Ammon's horn (tissue), 1 donor: Measurements from ENCODE around the gene ZMAT1.
"Not testable (repeated sequence)": the region's sequence is repeated elsewhere in the genome, so short reads cannot be mapped to it uniquely, and the experiment has no call there.

Source experiments
- DNase-seq: peaks from one replicate; pipeline ENCODE4 v3.0.0-alpha.2; 2016; ENCODE audit warnings: low spot score

Gene ZMAT1

DNA sequence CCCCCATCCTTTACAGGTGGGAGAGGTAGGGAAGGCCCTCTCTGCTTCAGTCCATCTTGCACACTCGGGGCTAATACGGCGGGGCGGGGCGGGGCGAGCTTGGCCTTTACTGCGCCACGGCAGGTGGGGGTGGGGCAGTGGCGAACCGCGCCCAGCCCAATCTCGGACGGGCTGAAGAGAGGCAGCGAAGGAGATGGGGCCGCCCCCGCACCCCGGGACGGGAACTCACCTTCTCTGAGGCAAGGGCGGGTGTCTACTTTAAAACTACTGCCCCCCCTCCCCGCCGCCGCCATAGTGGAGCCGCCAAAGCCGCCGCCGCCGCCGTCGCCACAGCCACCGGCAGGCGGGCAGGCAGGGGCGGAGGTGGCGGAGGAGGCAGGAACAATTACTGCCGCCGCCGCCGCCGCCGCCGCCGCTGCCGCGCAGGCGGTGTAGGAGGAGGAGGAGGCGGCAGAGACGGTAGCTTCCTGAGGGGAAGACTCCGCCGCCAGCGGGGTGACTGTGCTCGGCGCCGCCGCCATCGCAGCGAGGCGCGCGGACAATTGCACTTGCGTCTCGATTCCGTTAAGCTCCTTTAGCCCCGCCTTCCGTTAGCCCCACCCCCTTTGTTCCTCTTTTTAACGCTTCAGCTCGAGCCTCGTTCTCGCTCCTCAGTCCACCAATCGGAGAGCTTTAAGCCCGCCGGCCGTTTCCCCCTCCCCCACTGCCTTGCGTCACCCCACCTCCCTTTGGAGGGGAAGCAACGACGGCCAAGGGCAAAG lies at the start of gene ZMAT1:
ZMAT1 (minus strand) TSS at position 540 of the 761 bp plus-strand sequence; CDS start at position 521, 19 bp downstream.
- peak; percentile 94 for DNase-seq

DNA sequence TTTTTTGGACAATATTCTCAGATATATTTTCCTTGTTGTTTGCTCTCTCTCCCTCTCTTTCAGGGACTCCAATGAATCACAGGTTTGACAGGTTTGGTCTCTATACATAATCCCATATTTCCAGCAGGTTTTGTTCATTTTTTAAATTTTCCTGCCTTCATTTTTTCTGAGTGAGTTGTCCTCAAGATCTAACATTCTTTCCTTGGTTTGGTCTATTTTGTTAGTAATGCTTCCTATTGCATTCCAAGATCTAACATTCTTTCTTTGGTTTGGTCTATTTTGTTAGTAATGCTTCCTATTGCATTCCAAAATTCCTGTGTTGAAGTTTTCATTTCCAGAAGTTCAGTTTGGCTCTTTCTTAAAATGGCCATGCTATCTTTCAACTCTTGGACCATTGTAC lies 45.3 kb upstream of the ZMAT1 start:
- no peak for DNase-seq

DNA sequence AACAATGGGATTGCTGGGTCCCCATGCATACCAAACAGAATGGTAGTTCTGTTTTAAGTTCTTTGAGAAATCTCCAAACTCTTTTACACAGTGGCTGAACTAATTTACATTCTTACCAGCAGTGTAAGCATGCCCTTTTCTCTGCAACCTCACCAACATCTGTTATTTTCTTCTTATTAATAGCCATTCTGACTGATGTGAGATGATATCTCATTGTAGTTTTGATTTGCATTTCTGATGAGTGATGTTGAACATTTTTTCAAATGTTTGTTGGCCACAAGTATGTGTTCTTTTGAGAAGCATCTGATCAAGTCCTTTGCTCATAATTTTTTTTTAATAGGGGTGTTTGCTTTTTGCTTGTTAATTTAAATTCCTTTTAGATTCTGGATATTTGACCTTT lies 41.2 kb upstream of the ZMAT1 start:
- no peak for DNase-seq

DNA sequence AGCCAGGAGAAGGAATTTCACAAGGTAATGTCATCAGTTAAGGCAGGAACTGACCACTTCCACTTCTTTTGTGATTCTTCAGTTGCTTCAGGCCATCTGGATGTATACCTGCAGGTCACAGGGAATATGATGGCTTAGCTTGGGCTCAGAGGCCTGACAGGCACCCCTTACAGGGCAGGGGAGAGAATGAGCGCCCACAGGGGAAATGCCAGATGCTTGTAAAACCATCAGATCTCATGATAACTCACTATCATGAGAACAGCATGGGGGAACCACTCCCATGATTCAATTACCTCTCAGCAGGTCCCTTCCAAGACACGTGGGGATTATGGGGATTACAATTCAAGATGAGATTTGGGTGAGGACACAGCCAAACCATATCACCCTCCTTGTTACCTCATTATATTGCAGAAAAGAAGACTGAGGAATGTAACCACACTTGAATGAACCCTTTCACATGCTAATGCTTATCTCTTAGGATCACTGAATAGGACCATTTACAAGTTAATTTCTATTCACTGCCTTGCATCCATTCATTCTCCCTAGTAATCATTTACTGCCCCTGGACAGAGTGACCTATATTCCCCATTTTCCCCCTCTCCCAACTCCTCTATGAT lies 33.2 kb upstream of the ZMAT1 start:
- not testable (repeated sequence) for DNase-seq

DNA sequence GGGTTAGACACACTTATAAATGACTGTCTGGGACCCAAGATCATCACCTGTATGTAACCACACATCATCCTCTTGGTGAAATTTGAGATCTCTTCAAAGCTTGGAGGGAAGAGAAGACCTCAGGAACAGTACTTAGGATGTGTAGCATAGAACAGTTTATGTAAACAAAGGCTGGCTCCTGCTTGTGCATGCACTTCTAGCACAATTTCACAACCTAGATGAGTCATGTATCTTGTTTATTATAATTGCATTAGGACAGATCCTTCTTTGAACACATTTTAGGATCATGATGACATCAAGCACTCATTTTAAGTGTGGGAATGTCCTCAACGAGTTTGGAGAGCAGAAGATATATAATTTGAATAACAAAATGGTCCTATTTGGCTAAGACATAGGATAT lies 26.3 kb upstream of the ZMAT1 start:
- no peak for DNase-seq

DNA sequence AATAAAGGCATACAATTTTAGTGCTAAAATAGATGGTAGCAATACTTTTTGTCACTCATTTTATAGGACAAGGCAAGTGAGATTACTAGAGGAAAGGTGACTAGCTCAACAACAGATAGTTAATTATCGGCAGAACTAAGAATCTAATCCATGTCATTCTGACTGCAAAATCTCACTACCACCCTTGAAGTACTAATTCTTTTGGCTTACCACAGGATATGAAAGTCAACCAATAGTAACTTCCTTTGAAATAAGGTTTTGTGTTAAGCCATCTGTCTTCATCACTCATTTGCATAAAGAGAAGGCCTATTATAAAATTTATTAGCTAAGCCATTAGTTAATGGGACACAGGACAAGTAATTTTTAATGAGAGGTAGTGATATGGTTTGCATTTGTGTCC lies 25.3 kb upstream of the ZMAT1 start:
- no peak for DNase-seq

DNA sequence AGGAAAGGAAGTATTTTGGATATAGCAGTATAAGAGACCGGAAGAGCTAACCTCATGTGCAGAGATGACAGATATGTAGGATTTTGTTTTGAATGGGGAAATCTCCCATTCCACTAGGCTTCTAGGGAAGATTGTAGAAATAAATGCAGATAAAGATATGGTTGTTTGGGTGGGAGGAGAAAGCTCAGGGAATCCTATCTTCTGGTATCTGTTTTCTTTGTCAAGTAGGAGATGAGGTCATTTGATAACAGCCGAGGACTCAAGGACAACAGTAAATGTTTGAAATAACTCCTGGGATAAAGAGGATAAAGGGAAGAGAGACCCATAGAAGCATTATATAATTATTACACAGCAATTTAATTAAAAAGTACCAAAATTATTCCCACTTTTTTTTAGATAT lies 24.7 kb upstream of the ZMAT1 start:
- DNase-seq, result no peak

DNA sequence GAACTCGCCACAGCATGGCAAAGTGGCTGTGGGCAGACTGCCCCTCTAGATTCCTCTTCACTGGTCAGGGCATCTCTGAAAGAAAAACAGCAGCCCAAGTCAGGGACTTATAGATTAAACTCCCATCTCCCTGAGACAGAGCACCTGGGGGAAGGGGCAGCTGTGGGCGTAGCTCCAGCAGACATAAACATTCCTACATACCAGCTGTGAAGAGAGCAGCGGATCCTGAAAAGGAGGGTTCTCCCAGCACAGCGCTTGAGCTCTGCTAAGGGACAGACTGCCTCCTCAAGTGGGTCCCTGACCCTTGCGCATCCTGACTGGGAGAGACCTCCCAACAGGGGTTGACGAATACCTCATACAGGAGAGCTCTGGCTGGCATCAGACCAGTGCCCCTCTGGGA lies 18.8 kb upstream of the ZMAT1 start:
- no peak for DNase-seq

DNA sequence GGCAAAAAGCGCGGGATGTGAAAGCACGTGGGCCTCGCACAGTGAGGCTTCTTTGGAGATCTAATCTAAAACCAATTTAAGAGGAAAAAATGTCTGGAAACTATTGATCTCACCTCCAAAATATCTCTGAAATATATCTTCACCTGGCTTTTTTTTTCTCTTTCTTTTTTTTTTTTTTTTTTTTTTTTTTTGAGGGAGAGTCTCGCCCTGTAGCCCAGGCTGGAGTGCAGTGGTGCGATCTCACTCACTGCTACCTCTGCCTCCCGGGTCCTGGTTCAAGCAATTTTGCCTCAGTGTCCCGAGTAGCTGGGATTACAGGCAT lies 383 bp upstream of the ZMAT1 start:
- DNase-seq, result no peak

DNA sequence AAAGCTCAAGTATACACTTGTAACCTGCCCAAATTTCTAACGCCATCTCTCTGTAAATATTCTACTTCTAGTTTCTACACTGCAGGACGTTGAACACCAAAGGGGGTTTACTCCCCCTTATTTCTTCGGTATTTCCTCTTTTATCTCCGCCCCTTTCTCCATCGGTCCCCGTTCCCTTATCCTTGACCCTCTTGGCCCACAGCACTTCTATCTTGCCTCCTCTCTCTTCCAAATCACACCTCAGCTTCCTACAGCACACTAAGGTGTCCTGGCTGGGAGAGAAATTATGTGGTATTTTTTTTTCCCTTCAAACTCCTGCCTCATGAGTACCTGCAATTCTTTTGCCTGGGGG lies 715 bp downstream of the ZMAT1 start:
- DNase-seq, result peak; percentile 4

DNA sequence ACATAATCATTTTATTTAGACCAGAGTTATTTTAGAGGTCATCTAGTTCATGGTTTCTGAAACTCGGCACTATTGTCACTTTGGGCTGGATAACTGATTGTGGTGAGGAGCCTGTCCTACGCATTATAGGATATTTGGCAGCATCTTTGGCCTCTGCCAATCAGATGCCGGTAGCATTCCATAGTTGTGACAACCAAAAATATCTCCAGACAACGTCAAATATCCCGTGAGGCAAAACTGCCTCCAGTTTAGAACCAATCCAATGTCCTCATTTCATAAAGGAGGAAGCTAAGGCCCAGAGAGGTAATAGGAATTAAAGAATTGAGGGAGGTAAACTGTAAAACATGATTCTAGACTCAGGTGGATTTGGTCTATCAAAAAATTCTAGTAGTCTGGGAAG lies 6.1 kb downstream of the ZMAT1 start:
- no peak for DNase-seq

DNA sequence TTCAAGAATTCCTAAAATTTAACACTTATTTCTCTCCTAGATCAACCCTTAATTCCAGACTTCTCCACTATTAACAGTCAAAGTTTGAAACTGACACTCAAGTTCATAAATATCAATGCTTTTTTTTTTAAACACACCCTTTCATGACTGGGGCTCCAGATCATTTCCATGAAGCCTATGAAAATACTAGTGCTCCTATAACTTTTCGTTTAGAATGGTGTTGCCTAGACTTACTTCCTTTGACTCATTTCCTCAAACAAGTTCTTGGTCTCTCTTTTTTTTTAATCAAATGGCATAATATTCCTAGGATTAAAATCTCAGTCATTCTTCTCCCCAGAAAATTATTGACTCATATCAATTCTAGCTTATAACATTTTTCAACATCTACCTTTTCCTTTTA lies 13.1 kb downstream of the ZMAT1 start:
- DNase-seq, result no peak

DNA sequence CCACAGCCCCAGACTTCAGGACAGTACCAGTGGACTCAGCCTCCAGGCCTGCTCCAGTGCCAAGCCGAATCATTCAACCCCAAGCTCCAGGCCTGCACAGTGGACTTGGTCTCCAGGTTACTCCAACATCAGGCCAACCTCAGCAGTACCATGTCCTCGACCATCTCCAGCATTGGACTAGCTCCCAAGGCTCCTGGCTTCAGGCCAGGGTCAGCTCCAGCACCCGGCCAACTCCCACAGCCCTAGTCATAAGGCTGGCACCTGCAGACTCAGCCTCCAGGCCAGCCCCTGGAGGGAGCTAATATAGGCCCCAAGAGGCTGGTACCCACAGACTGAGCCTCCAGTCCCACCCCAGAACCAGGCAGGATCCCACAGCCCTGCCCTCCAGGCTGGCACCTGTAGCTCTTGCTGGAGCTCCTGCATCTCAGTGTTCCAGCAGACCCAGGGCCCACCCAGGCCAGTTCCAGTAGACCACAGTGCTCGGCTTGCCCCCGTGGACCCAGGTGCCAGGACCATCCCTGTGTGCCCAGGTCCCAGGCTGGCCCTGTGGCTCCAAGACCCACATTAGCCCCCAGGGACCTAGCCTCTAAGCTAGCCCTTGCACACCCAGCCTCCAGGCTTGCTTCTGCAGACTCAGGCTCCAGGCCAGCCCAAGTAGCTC lies 25.6 kb downstream of the ZMAT1 start:
- no peak for DNase-seq

DNA sequence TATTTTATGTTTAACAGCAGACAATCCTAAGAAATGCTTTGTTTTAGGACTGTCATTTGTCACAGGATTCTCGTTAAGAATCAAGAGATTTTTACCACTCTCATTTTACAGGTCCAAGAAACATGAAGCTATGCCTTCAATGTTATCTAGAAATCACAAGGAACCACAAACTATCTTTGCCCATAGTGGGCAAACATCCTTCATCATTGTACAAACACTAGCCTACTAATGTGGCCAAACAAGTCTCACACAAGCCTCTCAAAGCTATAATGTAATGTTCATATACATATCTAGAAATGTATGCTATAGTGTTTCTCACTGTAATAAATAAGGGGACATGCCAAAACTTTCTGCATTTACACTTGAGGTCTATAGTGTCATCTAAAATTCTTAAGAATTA lies 26.8 kb downstream of the ZMAT1 start:
- no peak for DNase-seq
